A204.1 (cell line): ENCODE results near the gene PASK.

ENCODE experiments used
- FAIRE-seq: peaks from 2 replicates; lab custom pipeline; 2012; peaks lifted over from hg19 to GRCh38; lab: Jason Lieb, UNC

The PASK gene

GRCh38 chr2:241179899-241180298 lies 30.6 kb upstream of the PASK start:
- no peak for FAIRE-seq

GRCh38 chr2:241178961-241179360 lies 29.7 kb upstream of the PASK start:
- FAIRE-seq: no peak

DNA sequence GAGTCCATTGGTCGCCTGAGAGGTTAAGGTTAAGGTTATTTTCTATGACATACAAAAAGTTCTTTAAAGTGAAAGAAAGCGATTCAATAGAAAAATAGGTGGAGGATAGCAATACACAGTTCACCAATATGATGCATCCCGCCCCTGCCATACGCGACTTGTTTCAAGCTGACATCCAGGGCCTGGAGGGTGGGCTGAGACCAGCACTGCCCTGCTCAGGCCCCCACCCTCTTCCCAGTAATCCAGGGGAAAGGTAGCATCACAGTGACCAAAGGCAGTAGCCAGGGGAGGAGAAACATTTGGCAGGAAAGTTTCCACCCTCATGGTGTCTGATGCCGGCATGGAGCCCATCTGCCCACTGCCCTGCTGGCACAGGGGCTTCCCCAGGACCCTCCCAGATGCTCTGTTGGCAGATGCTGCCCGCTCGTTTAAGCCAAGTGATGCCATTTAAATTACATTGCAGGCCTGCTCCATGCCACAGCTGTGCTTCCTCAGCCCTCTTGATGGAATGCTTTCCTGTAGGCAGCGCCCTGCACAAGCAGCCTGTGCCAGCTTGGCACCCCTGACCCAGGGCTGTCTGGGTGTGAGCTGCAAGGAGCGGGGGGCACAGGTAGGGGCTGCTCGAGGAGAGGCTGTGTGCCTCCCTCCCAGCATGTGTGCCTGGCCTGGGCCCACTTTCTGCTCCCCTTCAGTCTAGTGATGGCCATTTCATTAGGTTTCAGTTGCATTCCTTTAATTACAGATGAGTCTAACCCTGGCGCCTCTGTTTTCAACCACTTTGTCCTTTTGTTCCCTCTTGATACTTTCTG lies 28.5 kb upstream of the PASK start:
- FAIRE-seq: no peak

- no peak for FAIRE-seq
Measured at GRCh38 chr2:241173557-241173956, 24.3 kb upstream of the PASK start.

GRCh38 chr2:241168366-241168765 lies 19.1 kb upstream of the PASK start:
- FAIRE-seq: no peak

GRCh38 chr2:241163601-241164118 lies 14.4 kb upstream of the PASK start:
- no peak for FAIRE-seq

DNA sequence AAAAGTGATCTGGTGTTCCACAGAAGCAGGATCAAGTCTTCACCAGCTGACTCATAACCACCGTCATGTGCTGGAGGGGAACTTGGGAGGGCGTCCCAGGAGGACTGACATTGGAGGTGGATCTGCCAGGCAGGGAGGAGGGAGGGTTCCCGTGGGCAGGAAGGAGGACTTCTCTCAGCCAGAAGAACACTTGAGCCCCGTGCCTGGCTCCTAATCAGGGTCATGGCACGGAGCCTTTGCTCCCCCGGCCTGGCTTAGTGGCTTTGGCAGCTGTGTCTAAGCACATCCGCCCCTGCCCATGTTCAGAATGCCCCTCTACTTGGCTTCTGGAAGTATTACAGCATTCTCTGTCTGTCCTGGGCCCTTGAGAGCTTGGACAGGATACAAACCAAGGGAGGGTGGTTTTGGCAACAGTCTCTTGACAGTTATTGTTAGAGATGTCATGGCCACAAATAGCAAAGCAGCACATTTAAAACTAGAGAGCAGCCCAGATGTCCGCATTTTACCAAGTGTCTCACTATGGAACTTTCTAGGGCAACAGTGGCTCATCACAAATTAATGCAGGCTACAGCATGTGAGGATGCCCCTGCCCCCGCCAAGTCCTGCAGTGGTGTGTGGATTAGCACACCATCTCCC lies 12.5 kb upstream of the PASK start:
- no peak for FAIRE-seq

DNA sequence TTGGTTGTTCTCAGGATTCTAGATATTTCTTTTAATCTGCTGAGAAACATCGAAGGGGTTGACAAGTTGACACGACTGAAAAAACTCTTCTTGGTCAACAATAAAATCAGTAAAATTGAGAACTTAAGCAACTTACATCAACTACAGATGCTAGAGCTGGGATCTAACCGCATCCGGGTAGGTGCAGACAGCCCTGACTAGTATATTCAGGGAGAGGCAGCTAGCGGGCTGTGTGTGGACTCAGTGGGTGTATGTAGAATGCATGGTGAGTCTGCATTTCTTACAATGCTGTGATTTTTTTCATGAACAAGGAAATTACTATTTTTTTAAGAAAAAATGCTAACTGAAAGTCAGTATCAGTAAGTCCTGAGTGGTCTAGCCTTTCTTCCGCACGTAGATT lies 11.0 kb upstream of the PASK start:
- no peak for FAIRE-seq

- FAIRE-seq: no peak
Measured at GRCh38 chr2:241159116-241159515, 9.8 kb upstream of the PASK start.

GRCh38 chr2:241158546-241158900 lies 9.3 kb upstream of the PASK start:
- no peak for FAIRE-seq

DNA sequence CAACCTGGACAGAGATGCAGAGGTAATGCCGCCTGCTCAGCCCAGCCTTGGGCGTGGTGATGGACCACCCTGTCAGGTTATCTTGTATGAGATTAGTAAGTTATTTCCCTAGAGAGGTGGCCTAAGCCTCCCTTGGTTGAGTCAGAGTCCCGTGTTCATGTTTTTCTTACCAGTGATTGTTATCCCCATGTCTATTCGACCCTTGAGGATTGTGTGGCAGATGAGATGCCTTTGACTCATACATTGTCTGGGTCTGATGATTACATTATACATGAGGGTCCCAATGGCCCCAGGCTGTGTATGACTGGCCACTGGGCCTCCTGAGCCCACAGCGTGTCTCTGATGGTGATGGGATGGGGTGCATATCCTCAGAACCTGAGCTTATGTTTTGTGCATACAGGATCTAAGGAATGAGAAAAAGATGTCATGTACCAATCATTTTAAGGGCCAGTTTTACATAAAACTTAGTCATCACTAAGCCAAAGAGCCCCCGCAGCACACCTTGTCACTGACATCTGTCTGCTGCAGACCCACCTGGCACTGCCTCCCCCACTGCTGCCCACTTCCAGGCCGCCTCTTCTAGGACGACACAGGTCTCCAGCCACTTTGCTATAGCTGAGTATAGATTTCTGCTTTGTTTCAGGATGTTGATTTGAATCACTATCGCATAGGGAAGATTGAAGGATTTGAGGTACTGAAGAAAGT lies 8.7 kb upstream of the PASK start:
- FAIRE-seq: no peak

- FAIRE-seq: no peak
Measured at GRCh38 chr2:241156971-241157441, 7.7 kb upstream of the PASK start.

DNA sequence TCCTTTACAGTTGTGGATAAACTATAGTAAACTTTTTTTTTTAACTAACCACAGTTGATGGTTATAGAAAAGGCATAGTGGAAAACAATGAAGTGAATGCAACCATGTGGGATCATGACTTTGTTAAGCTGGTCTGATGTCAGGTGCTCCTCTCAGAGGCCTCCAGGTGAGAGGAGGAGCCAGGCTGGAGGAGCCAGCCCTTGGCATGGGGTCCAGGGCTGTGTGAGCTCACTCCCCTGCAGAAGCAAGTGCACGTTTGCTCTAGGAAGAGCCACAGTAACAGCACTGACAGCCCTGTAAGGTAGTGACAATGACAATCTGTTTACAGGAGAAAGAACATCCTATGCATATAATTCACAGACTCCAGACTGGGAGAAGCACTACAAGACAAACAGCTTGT lies 6.7 kb upstream of the PASK start:
- FAIRE-seq: no peak

- no peak for FAIRE-seq
Measured at GRCh38 chr2:241154915-241155314, 5.6 kb upstream of the PASK start.

- FAIRE-seq: no peak
Measured at GRCh38 chr2:241153616-241154015, 4.3 kb upstream of the PASK start.

- FAIRE-seq: no peak
Measured at GRCh38 chr2:241151934-241152660, 2.8 kb upstream of the PASK start.

DNA sequence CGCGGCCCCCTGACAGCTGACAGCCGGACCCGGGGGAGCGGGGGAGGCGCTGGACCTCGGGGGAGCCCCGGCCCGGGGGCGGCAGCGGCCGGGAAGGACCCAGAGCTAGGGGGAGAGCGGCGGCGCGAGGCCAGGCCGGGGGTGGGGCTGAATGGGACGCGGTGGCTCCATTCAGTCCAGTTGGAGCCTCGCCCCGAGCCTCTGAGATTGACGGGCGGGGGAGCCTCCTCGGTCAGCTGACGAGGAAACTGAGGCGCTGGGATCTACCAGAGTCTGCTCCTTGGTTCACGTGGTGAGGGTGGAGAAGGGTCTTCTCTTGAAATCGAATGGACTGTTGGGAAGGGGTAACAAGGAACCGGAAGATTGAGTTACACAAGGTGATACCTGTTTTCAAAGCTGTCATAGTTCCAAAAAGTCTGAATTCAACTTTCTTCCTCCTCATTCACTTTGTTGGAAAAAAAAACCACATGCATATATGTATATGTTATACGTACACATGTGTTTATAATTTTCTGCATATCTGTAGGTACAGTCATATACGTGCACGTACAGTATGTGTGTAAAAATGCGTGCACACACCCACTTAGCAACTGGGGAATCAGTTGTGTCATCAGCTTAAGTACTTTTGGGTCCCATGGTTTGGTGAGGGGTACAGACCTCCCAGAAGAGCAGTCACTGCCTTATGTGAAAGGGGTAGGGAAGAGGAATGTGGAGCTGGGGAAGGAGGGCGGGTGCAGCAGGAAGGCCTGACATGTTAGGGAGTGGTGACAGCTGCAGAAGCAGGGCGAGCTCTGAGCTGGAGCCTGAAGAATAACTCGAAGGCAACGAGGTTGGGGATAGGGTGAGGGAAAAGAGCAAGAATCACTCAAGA lies 1.6 kb upstream of the PASK start:
- FAIRE-seq: no peak

- peak; percentile 66 for FAIRE-seq
Measured at GRCh38 chr2:241149925-241150659, 820 bp upstream of the PASK start, which contains the start of gene PPP1R7. Gene PPP1R7, plus strand, starts transcription at chr2:241150467. Its CDS starts 29 bp downstream, at chr2:241150496.

GRCh38 chr2:241149675-241149924 lies 328 bp upstream of the PASK start:
- FAIRE-seq: no peak

- no peak for FAIRE-seq
Measured at GRCh38 chr2:241148239-241148638, 1.0 kb downstream of the PASK start.

DNA sequence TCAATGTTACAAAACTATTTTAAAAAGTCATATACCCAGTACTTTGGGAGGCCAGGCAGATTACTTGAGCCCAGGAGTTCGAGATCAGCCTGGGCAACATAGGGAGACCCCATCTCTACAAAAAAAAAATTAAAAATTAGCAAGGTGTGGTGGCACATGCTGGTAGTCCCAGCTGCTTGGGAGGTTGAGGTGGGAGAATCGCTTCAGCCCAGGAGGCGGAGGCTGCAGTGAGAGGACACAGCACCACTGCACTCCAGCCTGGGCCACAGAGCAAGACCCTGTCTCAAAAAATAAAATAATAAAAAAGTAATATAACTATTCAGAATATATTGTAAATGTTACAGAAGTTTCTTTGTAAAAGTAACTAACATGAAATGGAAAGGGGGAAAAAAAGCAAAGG lies 1.9 kb downstream of the PASK start:
- no peak for FAIRE-seq
